GM18502 (cell line): Measurements from ENCODE around the gene TTC19.
"Not testable (repeated sequence)": the region's sequence is repeated elsewhere in the genome, so short reads cannot be mapped to it uniquely, and the experiment has no call there.

ENCODE experiments used
- ATAC-seq: cut with Tn5 transposase; IDR thresholded peaks from one replicate; pipeline ENCODE4 v1.9.1; 2021; ENCODE audit warnings: mild to moderate bottlenecking; ENCODE audit not compliant: unreplicated experiment, poor library complexity

Gene TTC19

GRCh38 chr17:16025202-16025601, 25.6 kb downstream of the TTC19 start:
- no peak for ATAC-seq

GRCh38 chr17:16026895-16027294, 27.3 kb downstream of the TTC19 start:
- no peak for ATAC-seq

GRCh38 chr17:16027708-16028584, 28.3 kb downstream of the TTC19 start:
- peak; percentile 73 for ATAC-seq

GRCh38 chr17:16033729-16034349, 34.2 kb downstream of the TTC19 start:
- ATAC-seq: no peak

DNA sequence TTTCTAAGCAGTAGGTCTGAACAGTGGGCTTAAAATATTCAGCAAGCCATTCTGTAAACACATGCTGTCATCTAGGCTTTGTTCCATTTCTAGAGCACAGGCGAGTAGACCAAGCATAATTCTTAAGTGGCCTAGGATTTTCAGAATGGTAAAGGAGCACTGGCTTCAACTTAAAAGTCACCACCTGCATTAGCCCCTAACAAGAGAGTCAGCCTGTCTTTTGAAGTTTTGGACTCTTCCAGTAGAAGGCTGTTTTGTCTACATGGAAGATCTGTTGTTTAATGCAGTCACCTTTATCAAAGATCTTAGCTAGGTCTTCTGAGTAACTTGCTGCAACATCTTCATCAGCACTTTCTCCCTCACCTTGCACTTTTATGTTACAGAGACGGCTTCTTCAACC, 36.6 kb downstream of the TTC19 start:
- ATAC-seq: no peak

DNA sequence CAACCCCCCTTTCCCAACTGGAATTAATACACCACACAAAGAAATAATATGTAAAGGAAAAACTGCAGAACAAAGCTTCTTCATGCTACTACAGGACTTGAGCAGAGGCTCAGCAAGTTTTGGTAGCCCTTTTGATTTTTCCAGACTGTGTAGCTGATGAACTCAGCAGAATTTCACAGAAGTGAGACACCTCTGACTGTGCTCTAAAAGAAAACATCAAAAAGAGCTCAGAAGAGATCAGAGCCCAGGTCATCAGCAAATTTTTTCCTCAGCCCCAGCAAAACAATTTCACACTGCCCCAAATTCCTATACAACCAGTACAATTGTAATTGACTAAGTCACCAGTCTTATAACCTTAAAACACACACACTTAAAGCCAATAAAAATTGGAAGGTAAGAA, 38.0 kb downstream of the TTC19 start:
- no peak for ATAC-seq

- no peak for ATAC-seq
Measured at GRCh38 chr17:16040710-16041251, 41.2 kb downstream of the TTC19 start.

- no peak for ATAC-seq
Measured at GRCh38 chr17:16044487-16044886, 44.9 kb downstream of the TTC19 start.

DNA sequence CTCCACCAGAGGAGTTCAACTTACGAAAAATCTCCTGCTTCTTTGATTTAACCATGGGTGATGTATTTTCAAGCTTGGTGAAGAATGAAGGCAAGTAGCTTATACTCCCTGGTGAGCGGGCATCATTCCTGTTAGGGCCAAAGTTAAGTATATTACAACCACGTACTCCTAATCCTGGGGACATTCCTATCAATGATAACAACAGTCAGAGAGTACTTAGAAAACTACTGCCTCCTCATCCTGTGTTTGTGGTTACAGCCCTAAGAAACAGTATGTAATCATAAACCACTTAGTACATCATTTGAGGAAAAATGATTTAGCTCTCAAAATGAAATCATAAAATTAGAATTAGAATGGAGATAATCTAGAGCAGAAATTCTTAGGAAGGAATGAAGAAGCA, 47.3 kb downstream of the TTC19 start:
- ATAC-seq: no peak

DNA sequence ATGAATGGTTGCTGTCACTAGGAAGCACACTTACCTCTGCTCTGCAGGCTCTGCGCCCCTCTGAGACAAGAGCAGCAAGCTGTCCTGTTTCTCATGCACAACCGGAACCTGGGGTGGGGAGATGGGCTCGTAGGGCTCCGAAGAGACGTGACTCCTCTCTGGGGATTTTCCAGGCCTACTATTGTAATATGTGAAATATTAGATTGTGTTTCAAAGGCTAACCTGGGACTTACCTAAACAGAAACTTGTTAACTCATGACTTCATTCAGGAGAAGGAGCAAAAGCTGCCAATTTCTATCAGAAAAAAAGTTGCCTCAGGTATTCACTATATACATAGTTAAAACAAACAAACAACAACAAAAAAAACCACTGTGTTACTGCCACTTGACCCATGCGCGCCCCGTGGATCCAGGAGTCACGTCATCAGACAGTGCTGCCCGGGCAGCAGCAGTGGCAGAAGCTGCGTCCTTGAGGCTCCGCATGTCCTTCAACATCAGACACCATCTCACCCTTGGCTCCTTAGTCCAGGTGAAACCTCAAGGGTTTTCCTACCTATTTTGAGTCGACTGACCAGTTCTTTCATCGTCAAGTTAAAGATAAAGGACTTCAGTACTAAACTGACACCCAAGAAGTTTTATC, 49.3 kb downstream of the TTC19 start:
- no peak for ATAC-seq

DNA sequence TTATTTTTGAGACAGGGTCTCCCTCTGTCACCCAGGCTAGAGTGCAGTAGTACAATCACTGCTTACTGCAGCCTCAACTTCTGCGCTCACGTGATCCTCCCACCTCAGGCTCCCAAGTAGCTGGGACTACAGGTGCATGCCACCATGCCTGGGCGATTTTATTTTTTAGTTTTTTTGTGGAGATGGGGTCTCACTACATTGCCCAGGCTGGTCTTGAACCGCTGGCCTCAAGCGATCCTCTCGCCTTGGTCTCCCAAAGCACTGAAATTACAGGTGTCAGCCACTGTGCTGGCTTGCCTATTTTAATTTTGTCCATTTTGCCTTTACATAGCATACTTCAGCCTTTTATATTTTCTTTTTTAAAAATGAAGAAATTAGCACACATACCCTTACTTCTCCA, 51.2 kb downstream of the TTC19 start:
- ATAC-seq: no peak

DNA sequence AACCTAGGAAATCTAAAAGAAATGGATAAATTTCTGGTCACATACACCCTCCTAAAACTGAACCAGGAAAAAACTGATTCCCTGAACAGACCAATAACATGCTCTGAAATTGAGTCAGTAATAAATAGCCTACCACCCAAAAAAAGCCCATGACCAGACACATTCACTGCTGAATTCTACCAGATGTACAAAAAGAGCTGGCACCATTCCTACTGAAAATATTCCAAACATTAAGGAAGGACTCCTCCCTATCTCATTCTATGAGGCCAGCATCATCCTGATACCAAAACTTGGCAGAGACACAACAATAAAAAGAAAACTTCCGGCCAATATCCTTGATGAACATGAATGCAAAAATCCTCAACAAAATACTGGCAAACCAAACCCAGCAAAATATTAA, 52.9 kb downstream of the TTC19 start:
- ATAC-seq: no peak

GRCh38 chr17:16055139-16055538, 55.5 kb downstream of the TTC19 start:
- ATAC-seq: not testable (repeated sequence)

GRCh38 chr17:16061631-16062030, 62.0 kb downstream of the TTC19 start:
- ATAC-seq: no peak

DNA sequence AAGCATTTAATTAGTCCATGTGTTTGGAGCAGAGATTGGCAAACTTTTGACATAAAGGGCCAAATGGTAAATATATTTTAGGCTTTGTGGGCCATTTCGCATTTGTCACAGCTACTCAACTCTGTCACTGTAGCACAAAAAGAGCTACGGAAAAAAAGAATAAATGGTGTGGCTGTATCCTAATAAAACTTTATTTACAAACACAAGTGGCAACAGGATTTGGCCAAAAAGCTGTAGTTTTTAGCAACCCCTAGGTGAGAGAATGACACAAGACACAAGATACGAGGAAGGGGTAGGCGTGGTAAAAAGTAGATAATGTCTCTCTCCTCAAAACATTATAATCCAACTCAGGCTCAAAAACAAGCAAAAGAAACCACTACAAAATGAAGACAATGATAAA, 66.5 kb downstream of the TTC19 start:
- no peak for ATAC-seq

DNA sequence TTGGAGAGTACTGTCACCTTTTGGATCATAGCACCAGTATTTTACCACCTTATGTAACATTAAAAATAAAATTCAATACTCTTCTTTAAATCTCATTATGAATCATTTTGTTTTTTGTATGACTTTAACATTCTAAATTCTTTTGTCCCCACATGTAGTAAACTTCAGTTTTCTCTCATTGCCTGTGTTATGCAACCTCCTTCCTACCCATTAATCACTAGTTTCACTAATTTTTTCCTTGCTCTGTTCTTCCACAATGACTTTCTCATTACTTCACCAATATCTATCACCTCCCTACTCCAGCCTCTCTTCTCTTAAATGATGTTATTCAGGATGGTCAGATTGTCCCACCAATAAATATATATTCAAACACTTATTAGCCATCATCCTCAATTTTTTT, 68.7 kb downstream of the TTC19 start:
- no peak for ATAC-seq

DNA sequence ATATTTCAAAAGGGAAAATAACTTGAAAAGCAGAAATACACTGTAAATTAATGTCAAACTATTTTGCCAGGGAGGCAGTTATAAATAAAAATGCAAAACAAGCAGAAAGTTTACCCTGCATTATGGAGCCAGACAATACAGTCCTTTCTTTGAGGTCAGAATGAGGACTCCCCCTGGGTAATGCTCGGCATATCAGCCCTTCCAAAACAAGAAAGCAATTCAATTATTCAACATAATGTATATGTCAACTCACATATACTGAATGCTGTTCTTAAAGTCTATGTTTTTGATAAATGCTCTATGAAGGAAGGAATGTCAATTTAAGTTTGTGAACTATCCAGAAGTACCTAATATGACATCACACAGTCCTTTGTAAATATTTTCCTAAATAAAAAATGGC, 72.4 kb downstream of the TTC19 start:
- ATAC-seq: no peak

- no peak for ATAC-seq
Measured at GRCh38 chr17:16073845-16074244, 74.2 kb downstream of the TTC19 start.

GRCh38 chr17:16074423-16074822, 74.8 kb downstream of the TTC19 start:
- ATAC-seq: no peak

DNA sequence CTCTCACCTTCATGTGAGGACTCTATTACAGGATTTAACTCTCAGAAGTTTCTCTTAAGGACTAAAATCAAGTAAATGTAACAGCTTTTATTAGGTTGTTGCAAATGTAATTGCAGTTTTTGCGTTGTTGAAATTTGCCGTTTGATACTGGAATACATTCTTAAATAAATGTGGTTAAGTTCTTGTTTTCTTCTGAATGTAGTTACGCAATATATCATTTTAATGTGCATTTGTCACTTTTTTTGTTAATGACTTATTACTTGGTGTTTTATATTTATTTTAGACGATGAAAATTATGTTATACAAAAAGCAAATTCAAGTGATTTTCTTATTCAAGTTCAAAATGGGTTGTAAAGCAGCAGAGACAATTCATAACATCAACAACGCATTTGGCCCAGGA, 76.3 kb downstream of the TTC19 start:
- ATAC-seq: no peak
